ENCODE data around the gene RIPK3.
"Not testable (repeated sequence)": the region's sequence is repeated elsewhere in the genome, so short reads cannot be mapped to it uniquely, and the experiment has no call there.

The RIPK3 gene

GRCh38 chr14:24339284-24340151 lies at the start of gene RIPK3:
RIPK3 (minus strand) TSS chr14:24339991; CDS start chr14:24339826, 165 bp downstream.
- Histone ChIP-seq H3K4me3 (ENCODE audit: low read depth, low read length) (no peak within 1 kb of the TSS), H3K27me3 (ENCODE audit: insufficient read depth, low read length) (peaks cover 23% of the 10 kb centered on the region), H3K27ac (ENCODE audit: low read depth, low read length) (no peak within 1 kb of the TSS), H2AFZ (ENCODE audit: low read length, unreplicated experiment) (no peak within 1 kb of the TSS), H3K36me3 (ENCODE audit: insufficient read depth, low read length) (no peaks in the 10 kb centered on the region), H3K79me2 (ENCODE audit: control insufficient read depth, insufficient read depth, low read length, unreplicated experiment) (no peaks in the 10 kb centered on the region), H3K4me1 (ENCODE audit: control insufficient read depth, insufficient read depth, low read length, unreplicated experiment) (peaks cover 4% of the 10 kb centered on the region)

- no peaks in the 10 kb centered on the region for H3K79me2 ChIP-seq (ENCODE audit: control insufficient read depth, insufficient read depth, low read length, unreplicated experiment)
- peaks cover 16% of the 10 kb centered on the region for H3K4me1 ChIP-seq (ENCODE audit: control insufficient read depth, insufficient read depth, low read length, unreplicated experiment)
- no peaks in the 10 kb centered on the region for H3K36me3 ChIP-seq (ENCODE audit: insufficient read depth, low read length)
- no peaks in the 10 kb centered on the region for H3K27me3 ChIP-seq (ENCODE audit: insufficient read depth, low read length)
- H2AFZ ChIP-seq (ENCODE audit: low read length, unreplicated experiment) = no peak overlapping the region
- no peak overlapping the region for H3K27ac ChIP-seq (ENCODE audit: low read depth, low read length)
- no peak overlapping the region for H3K4me3 ChIP-seq (ENCODE audit: low read depth, low read length)
Measured at GRCh38 chr14:24389226-24389848, 49.5 kb upstream of the RIPK3 start.

- H3K79me2 ChIP-seq (ENCODE audit: control insufficient read depth, insufficient read depth, low read length, unreplicated experiment) = no peaks in the 10 kb centered on the region
- no peaks in the 10 kb centered on the region for H3K27me3 ChIP-seq (ENCODE audit: insufficient read depth, low read length)
- H3K4me3 ChIP-seq (ENCODE audit: low read depth, low read length) = no peak overlapping the region
- H2AFZ ChIP-seq (ENCODE audit: low read length, unreplicated experiment) = no peak overlapping the region
- no peak overlapping the region for H3K27ac ChIP-seq (ENCODE audit: low read depth, low read length)
- H3K36me3 ChIP-seq (ENCODE audit: insufficient read depth, low read length) = no peaks in the 10 kb centered on the region
- H3K4me1 ChIP-seq (ENCODE audit: control insufficient read depth, insufficient read depth, low read length, unreplicated experiment) = peaks cover 16% of the 10 kb centered on the region
Measured at GRCh38 chr14:24388474-24389179, 48.8 kb upstream of the RIPK3 start.

- H3K27ac ChIP-seq (ENCODE audit: low read depth, low read length); H3K4me3 ChIP-seq (ENCODE audit: low read depth, low read length); H3K36me3 ChIP-seq (ENCODE audit: insufficient read depth, low read length); H3K27me3 ChIP-seq (ENCODE audit: insufficient read depth, low read length); H2AFZ ChIP-seq (ENCODE audit: low read length, unreplicated experiment); H3K79me2 ChIP-seq (ENCODE audit: control insufficient read depth, insufficient read depth, low read length, unreplicated experiment): not testable (repeated sequence)
- H3K4me1 ChIP-seq (ENCODE audit: control insufficient read depth, insufficient read depth, low read length, unreplicated experiment) = peaks cover 12% of the 10 kb centered on the region
Measured at GRCh38 chr14:24387579-24387978, 47.8 kb upstream of the RIPK3 start.

GRCh38 chr14:24387009-24387345 lies 47.2 kb upstream of the RIPK3 start:
- no peaks in the 10 kb centered on the region for H3K79me2 ChIP-seq (ENCODE audit: control insufficient read depth, insufficient read depth, low read length, unreplicated experiment)
- H3K36me3 ChIP-seq (ENCODE audit: insufficient read depth, low read length) = no peaks in the 10 kb centered on the region
- H3K4me1 ChIP-seq (ENCODE audit: control insufficient read depth, insufficient read depth, low read length, unreplicated experiment) = peaks cover 10% of the 10 kb centered on the region
- H3K4me3 ChIP-seq (ENCODE audit: low read depth, low read length) = no peak overlapping the region
- no peaks in the 10 kb centered on the region for H3K27me3 ChIP-seq (ENCODE audit: insufficient read depth, low read length)
- H2AFZ ChIP-seq (ENCODE audit: low read length, unreplicated experiment) = no peak overlapping the region
- H3K27ac ChIP-seq (ENCODE audit: low read depth, low read length) = no peak overlapping the region

- no peak overlapping the region for H3K4me3 ChIP-seq (ENCODE audit: low read depth, low read length)
- no peak overlapping the region for H3K27ac ChIP-seq (ENCODE audit: low read depth, low read length)
- H3K27me3 ChIP-seq (ENCODE audit: insufficient read depth, low read length) = no peaks in the 10 kb centered on the region
- peaks cover 7% of the 10 kb centered on the region for H3K4me1 ChIP-seq (ENCODE audit: control insufficient read depth, insufficient read depth, low read length, unreplicated experiment)
- no peaks in the 10 kb centered on the region for H3K36me3 ChIP-seq (ENCODE audit: insufficient read depth, low read length)
- no peaks in the 10 kb centered on the region for H3K79me2 ChIP-seq (ENCODE audit: control insufficient read depth, insufficient read depth, low read length, unreplicated experiment)
- no peak overlapping the region for H2AFZ ChIP-seq (ENCODE audit: low read length, unreplicated experiment)
Measured at GRCh38 chr14:24385524-24385923, 45.7 kb upstream of the RIPK3 start.

- Histone ChIP-seq H3K79me2 (ENCODE audit: control insufficient read depth, insufficient read depth, low read length, unreplicated experiment) (no peaks in the 10 kb centered on the region), H3K4me3 (ENCODE audit: low read depth, low read length) (no peak overlapping the region), H3K36me3 (ENCODE audit: insufficient read depth, low read length) (no peaks in the 10 kb centered on the region), H3K4me1 (ENCODE audit: control insufficient read depth, insufficient read depth, low read length, unreplicated experiment) (peaks cover 4% of the 10 kb centered on the region), H3K27me3 (ENCODE audit: insufficient read depth, low read length) (no peaks in the 10 kb centered on the region), H3K27ac (ENCODE audit: low read depth, low read length) (no peak overlapping the region), H2AFZ (ENCODE audit: low read length, unreplicated experiment) (no peak overlapping the region)
Measured at GRCh38 chr14:24384169-24384568, 44.4 kb upstream of the RIPK3 start.

GRCh38 chr14:24382064-24382371 lies 42.2 kb upstream of the RIPK3 start:
- Histone ChIP-seq H2AFZ (ENCODE audit: low read length, unreplicated experiment) (no peak overlapping the region), H3K4me3 (ENCODE audit: low read depth, low read length) (no peak overlapping the region), H3K79me2 (ENCODE audit: control insufficient read depth, insufficient read depth, low read length, unreplicated experiment) (no peaks in the 10 kb centered on the region), H3K27ac (ENCODE audit: low read depth, low read length) (no peak overlapping the region), H3K27me3 (ENCODE audit: insufficient read depth, low read length) (no peaks in the 10 kb centered on the region), H3K4me1 (ENCODE audit: control insufficient read depth, insufficient read depth, low read length, unreplicated experiment) (no peaks in the 10 kb centered on the region), H3K36me3 (ENCODE audit: insufficient read depth, low read length) (no peaks in the 10 kb centered on the region)

GRCh38 chr14:24381363-24382063 lies 41.7 kb upstream of the RIPK3 start:
- Histone ChIP-seq H3K27ac (ENCODE audit: low read depth, low read length) (no peak overlapping the region), H3K79me2 (ENCODE audit: control insufficient read depth, insufficient read depth, low read length, unreplicated experiment) (no peaks in the 10 kb centered on the region), H3K4me1 (ENCODE audit: control insufficient read depth, insufficient read depth, low read length, unreplicated experiment) (no peaks in the 10 kb centered on the region), H3K27me3 (ENCODE audit: insufficient read depth, low read length) (no peaks in the 10 kb centered on the region), H3K4me3 (ENCODE audit: low read depth, low read length) (no peak overlapping the region), H2AFZ (ENCODE audit: low read length, unreplicated experiment) (no peak overlapping the region), H3K36me3 (ENCODE audit: insufficient read depth, low read length) (peaks cover 4% of the 10 kb centered on the region; the same call in 1 of the 2 replicates)

- H3K27ac ChIP-seq (ENCODE audit: low read depth, low read length) = no peak overlapping the region
- no peaks in the 10 kb centered on the region for H3K79me2 ChIP-seq (ENCODE audit: control insufficient read depth, insufficient read depth, low read length, unreplicated experiment)
- H2AFZ ChIP-seq (ENCODE audit: low read length, unreplicated experiment) = no peak overlapping the region
- H3K4me3 ChIP-seq (ENCODE audit: low read depth, low read length) = no peak overlapping the region
- no peaks in the 10 kb centered on the region for H3K4me1 ChIP-seq (ENCODE audit: control insufficient read depth, insufficient read depth, low read length, unreplicated experiment)
- peaks cover 4% of the 10 kb centered on the region; the same call in 1 of the 2 replicates for H3K36me3 ChIP-seq (ENCODE audit: insufficient read depth, low read length)
- no peaks in the 10 kb centered on the region for H3K27me3 ChIP-seq (ENCODE audit: insufficient read depth, low read length)
Measured at GRCh38 chr14:24379907-24380730, 40.3 kb upstream of the RIPK3 start.
